Stimulated activated naive CD8-positive, alpha-beta T cell treated with anti-CD3 and anti-CD28 coated beads, Interleukin-15, Interleukin-2, amounts not matched to agents 100 ng/mL and 50 ng/mL, for 24 hours (primary cell): ENCODE results near the gene SAP30BP.
A peak's percentile ranks its signal among the peaks of the same experiment; 100 is the strongest.

Experiments
- H3K27ac Mint-ChIP-seq: one replicate; pipeline ENCODE4 v1.8.0; 2021; ENCODE audit warnings: mild to moderate bottlenecking, mixed read lengths
- H3K27me3 Mint-ChIP-seq: one replicate; pipeline ENCODE4 v1.8.0; 2021; ENCODE audit warnings: mixed read lengths
- H3K36me3 Mint-ChIP-seq: one replicate; pipeline ENCODE4 v1.8.0; 2021; ENCODE audit warnings: low read depth, mixed read lengths
- H3K4me1 Mint-ChIP-seq: one replicate; pipeline ENCODE4 v1.8.0; 2021; ENCODE audit warnings: low read depth, mixed read lengths
- H3K4me3 Mint-ChIP-seq: one replicate; pipeline ENCODE4 v1.8.0; 2021; ENCODE audit warnings: mild to moderate bottlenecking, mixed read lengths
- H3K9me3 Mint-ChIP-seq: one replicate; pipeline ENCODE4 v1.8.0; 2021; ENCODE audit warnings: mixed read lengths

The SAP30BP gene

DNA sequence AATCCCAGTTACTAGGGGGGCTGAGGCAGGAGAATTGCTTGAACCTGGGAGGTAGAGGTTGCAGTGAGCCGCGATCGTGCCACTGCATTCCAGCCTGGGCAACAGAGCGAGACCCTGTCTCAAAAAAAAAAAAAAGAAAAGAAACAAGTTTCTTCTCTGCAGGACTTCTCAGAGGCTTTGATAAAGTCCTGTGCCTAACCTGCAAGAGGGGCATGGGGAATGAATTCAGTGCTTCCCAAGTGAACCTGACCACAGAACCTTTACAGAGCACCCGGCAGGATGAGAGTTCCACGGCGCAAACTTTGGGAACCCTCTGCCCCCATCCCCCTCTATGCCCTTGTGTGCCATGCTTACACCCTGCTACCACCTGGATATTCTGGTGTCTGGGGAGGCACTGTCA is 72.0 kb downstream of the SAP30BP start:
- Mint-ChIP-seq H3K4me1 (no peaks in the 10 kb centered on the region), H3K9me3 (no peaks in the 10 kb centered on the region), H3K27ac (no peak overlapping the region), H3K27me3 (no peaks in the 10 kb centered on the region), H3K4me3 (no peak overlapping the region), H3K36me3 (no peaks in the 10 kb centered on the region)

DNA sequence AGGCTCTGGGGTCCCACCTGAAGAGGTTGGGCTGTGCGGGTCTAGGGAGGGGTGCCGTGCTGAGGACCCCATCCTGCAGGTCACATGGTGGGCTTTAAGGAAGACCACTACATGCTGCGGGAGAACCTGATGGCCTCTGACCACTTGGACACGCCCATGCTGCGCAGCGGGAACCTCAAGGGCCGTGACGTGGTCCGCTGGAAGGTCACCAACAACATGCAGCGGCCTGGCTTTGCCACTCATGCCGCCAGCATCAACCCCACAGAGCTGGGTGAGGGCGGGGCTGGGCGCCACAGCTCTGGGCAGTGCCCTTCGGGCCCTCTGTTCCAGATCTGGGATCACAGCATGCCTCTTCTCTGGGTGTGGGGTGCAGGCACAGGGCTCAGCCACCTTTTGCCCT is 72.7 kb downstream of the SAP30BP start:
- no peaks in the 10 kb centered on the region for H3K9me3 Mint-ChIP-seq
- H3K27ac Mint-ChIP-seq: no peak overlapping the region
- no peak overlapping the region for H3K4me3 Mint-ChIP-seq
- H3K27me3 Mint-ChIP-seq: no peaks in the 10 kb centered on the region
- no peaks in the 10 kb centered on the region for H3K36me3 Mint-ChIP-seq
- no peaks in the 10 kb centered on the region for H3K4me1 Mint-ChIP-seq

DNA sequence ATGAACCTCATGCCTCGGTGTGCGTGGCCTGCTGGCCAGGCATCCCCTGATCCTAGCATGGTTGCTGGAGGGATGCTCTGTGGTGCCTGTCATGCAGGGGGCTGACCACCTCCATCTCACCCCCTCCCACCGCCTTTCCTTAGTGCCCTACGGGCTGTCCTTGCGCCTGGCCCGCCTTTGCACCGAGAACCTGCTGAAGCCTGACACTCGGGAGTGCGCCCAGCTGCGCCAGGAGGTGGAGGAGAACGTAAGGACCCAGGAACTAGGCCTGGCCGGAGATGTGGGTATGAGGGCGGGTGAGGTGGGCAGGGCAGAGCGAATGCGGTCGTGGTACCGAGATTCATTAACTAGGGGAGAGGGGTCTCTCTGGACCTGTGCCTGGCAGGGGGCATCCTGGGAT is 73.1 kb downstream of the SAP30BP start:
- Mint-ChIP-seq H3K27me3 (no peaks in the 10 kb centered on the region), H3K27ac (no peak overlapping the region), H3K4me1 (no peaks in the 10 kb centered on the region), H3K36me3 (no peaks in the 10 kb centered on the region), H3K9me3 (no peaks in the 10 kb centered on the region), H3K4me3 (no peak overlapping the region)

DNA sequence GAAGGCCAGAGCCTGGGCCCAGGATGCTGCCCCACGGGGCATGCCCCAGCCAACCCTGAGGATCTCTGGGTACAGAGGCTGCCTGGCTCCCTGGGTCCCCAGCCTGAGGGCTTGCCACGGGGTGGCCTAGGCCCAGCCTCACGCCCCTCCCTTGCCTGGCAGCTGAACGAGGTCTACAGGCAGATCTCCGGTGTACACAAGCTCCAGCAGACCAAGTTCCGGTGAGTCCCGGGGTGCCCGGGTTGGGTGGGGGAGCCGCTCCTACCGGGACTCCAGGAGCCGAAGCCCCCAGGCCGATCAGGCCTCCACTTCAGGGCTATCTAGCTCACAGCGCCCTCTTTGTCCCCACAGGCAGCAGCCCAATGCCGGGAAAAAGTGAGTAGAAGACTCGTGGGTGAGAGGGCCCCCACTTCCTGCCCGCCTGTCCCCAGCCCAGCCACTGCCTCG is 73.5 kb downstream of the SAP30BP start:
- Mint-ChIP-seq H3K36me3 (no peaks in the 10 kb centered on the region), H3K27ac (no peak overlapping the region), H3K4me1 (no peaks in the 10 kb centered on the region), H3K4me3 (no peak overlapping the region), H3K9me3 (no peaks in the 10 kb centered on the region), H3K27me3 (no peaks in the 10 kb centered on the region)

DNA sequence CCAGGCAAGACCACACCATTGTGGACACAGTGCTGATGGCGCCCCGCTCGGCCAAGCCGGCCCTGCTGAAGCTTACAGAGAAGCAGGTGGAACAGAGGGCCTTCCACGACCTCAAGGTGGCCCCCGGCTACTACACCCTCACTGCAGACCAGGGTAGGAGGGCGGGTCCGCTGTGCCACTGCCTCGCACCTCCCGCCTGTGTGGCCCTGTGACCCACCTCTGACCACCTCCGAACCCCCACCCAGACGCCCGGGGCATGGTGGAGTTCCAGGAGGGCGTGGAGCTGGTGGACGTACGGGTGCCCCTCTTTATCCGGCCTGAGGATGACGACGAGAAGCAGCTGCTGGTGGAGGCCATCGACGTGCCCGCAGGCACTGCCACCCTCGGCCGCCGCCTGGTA is 75.2 kb downstream of the SAP30BP start:
- no peak overlapping the region for H3K4me3 Mint-ChIP-seq
- no peaks in the 10 kb centered on the region for H3K4me1 Mint-ChIP-seq
- H3K27ac Mint-ChIP-seq: no peak overlapping the region
- no peaks in the 10 kb centered on the region for H3K36me3 Mint-ChIP-seq
- no peaks in the 10 kb centered on the region for H3K9me3 Mint-ChIP-seq
- H3K27me3 Mint-ChIP-seq: no peaks in the 10 kb centered on the region

DNA sequence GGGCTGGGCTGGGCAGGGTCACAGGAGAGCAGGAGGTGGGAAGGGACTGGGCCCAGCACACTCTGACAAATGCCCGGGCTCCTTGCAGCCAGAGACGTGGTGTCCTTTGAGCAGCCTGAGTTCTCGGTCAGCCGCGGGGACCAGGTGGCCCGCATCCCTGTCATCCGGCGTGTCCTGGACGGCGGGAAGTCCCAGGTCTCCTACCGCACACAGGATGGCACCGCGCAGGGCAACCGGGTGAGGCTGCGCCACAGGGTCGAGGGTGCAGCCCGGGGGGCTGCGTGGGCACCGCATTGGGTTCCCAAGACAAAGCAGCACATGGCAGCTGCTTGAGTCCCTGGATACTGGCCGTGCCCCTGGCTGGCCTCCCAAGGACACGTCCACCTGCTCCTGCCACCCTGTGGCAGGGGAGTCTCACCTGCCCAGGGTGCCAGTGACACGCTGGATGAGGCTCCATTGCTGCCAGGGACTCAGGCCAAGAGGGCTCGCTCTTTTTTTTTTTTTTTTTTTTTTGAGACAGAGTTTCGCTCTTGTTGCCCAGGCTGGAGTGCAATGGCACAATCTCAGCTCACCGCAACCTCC is 76.6 kb downstream of the SAP30BP start:
- Mint-ChIP-seq H3K27ac (no peak overlapping the region), H3K27me3 (no peaks in the 10 kb centered on the region), H3K9me3 (no peaks in the 10 kb centered on the region), H3K4me1 (peaks cover 4% of the 10 kb centered on the region), H3K4me3 (no peak overlapping the region), H3K36me3 (no peaks in the 10 kb centered on the region)

DNA sequence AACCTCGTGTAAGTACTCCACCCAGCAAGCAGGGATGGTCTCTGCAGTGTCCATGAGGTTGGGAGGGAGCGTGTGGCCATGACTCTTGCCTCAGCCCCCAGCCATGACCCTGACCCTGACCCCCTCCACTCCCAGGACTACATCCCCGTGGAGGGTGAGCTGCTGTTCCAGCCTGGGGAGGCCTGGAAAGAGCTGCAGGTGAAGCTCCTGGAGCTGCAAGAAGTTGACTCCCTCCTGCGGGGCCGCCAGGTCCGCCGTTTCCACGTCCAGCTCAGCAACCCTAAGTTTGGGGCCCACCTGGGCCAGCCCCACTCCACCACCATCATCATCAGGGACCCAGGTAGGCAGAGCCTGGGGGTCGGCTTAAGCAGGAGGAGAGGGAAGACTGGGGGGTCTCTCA is 81.6 kb downstream of the SAP30BP start:
- Mint-ChIP-seq H3K36me3 (no peaks in the 10 kb centered on the region), H3K4me3 (no peak overlapping the region), H3K27ac (no peak overlapping the region)

DNA sequence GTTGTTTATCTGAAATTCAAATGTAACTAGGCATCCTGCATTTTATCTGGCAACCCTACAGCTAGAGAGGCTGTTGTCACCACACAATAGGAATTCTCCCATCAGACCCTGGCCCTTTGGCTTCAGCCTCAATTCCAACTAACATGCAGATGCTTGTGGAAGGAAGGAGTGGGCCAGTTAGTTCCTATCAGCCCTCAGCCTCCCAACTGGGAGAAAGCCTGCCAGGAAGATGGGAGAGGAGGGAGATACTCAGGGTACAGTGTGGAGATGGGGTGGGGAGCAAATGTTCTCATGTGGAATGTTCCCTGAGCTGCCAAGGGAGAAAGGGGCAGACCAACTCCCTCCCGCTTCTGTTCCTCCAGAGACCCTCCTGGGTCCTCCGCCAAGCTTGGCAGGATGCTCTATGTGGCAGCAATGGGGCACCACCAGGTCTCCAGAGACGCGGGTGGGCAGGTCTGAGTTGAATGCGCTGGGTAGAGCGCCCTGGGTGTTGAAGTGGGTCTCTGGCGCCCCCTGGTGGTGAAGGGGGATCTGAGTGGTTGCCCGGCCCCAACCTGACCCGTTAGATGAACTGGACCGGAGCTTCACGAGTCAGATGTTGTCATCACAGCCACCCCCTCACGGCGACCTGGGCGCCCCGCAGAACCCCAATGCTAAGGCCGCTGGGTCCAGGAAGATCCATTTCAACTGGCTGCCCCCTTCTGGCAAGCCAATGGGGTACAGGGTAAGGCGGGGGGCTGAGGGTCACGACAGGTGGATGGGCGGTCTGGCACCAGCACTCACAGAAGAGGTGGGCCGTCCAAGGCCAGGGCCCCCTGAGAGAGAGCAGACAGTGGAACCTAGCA is 82.6 kb downstream of the SAP30BP start:
- Mint-ChIP-seq H3K4me3 (no peak overlapping the region), H3K27ac (no peak overlapping the region), H3K27me3 (no peaks in the 10 kb centered on the region), H3K4me1 (peaks cover 12% of the 10 kb centered on the region), H3K9me3 (no peaks in the 10 kb centered on the region), H3K36me3 (no peaks in the 10 kb centered on the region)

More for the DNA sequence above, 81.6 kb downstream of the SAP30BP start:
- H3K9me3 Mint-ChIP-seq: no peaks in the 10 kb centered on the region
- peaks cover 8% of the 10 kb centered on the region for H3K4me1 Mint-ChIP-seq
- no peaks in the 10 kb centered on the region for H3K27me3 Mint-ChIP-seq

DNA sequence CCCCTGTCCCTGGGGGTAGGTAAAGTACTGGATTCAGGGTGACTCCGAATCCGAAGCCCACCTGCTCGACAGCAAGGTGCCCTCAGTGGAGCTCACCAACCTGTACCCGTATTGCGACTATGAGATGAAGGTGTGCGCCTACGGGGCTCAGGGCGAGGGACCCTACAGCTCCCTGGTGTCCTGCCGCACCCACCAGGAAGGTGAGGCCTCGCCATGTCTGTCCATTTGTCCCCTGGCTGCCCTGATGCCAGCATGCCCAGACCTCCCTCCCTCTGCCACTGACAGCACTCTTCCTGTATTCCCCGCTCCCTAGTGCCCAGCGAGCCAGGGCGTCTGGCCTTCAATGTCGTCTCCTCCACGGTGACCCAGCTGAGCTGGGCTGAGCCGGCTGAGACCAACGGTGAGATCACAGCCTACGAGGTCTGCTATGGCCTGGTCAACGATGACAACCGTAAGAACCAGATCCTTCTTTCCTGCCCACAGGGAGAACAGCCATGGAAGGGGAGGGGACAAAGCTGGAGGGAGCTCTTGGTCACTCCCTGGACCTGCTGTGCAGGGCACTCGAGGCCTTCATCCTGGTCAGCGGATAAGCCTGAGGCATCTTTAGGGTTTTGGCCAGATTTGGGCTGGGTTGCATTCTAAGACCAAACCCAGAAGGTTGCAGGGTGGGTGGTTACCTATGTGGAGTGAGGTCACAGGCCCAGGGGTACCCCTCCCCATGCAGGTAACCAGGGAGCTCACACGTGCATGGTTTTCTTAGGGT is 83.7 kb downstream of the SAP30BP start:
- Mint-ChIP-seq H3K9me3 (no peaks in the 10 kb centered on the region), H3K27me3 (no peaks in the 10 kb centered on the region), H3K4me1 (peaks cover 14% of the 10 kb centered on the region), H3K36me3 (no peaks in the 10 kb centered on the region), H3K27ac (no peak overlapping the region), H3K4me3 (no peak overlapping the region)

DNA sequence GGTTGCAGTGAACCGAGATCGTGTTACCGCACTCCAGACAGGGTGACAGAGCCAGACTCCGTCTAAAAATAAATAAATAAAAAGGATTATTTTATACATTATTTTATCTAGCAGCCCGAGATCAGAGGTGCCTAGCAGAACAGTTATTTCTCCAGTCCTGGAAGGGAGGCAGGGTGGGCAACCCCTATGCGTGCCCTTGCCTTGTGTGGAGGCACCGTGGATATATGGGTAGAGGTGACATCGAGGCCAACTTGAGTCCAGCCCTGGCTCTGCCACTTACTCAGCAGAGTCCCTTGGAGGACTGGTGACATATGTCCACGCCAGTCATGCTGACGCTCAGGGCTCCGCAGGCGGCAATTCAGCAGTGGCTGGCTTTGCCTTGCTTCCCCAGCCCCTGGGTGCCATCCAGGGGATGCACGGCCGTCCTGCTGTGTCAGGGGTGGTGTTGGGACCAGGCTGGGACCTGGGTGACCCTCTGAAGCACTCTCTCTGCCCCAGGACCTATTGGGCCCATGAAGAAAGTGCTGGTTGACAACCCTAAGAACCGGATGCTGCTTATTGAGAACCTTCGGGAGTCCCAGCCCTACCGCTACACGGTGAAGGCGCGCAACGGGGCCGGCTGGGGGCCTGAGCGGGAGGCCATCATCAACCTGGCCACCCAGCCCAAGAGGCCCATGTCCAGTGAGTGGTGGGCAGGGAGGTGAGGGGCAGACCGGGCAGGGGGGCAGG is 84.7 kb downstream of the SAP30BP start:
- H3K4me1 Mint-ChIP-seq: peaks cover 14% of the 10 kb centered on the region
- no peaks in the 10 kb centered on the region for H3K9me3 Mint-ChIP-seq
- no peaks in the 10 kb centered on the region for H3K27me3 Mint-ChIP-seq
- H3K4me3 Mint-ChIP-seq: no peak overlapping the region
- H3K27ac Mint-ChIP-seq: no peak overlapping the region
- no peaks in the 10 kb centered on the region for H3K36me3 Mint-ChIP-seq

DNA sequence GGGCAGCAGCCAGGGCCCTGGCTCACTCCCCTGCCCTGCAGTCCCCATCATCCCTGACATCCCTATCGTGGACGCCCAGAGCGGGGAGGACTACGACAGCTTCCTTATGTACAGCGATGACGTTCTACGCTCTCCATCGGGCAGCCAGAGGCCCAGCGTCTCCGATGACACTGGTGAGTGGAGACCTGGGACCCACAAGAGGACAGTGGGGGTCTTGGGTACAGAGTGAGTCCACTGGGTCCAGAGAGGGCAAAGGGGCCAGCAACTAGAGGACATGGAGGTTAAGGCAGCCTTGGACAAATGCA is 85.2 kb downstream of the SAP30BP start:
- H3K27ac Mint-ChIP-seq: no peak overlapping the region

DNA sequence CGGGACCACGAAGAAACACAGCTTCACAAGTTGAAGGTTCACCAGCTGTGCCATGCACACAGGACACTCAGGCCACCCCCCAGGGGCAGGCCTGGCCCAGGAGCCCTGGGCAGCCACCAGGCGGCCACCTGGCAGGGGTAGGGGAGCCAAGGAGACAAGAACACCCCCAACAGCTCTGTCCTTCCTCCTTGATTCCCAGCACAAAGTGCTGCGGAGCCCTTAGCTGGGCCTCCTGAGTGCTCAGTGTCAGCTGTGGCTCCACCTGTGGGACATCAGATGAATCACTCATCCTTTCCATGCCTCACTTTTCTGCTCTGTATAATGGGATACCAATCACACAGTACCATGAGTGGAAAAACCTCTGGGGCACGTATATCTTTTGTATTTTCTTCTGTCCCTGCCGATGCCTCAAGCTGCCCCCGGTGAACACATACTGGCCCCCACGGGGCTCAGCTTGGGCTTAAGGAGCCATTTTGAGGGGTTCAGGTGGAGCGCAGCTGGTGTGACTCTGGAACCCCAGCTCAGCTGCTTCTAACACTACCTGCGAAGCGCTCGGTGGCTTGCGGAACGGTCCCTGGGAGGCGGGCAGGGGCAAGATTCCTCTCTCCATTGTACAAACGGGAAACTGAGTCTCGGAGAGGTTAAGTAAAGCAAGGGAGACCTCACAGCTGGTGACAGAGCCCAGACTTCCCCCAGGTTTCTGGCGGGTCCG is 85.8 kb downstream of the SAP30BP start:
- Mint-ChIP-seq H3K4me3 (peak overlapping the region; percentile 58), H3K27ac (peak overlapping the region; percentile 63), H3K27me3 (no peaks in the 10 kb centered on the region), H3K9me3 (no peaks in the 10 kb centered on the region), H3K4me1 (peaks cover 9% of the 10 kb centered on the region), H3K36me3 (no peaks in the 10 kb centered on the region)

More for the DNA sequence above, 85.2 kb downstream of the SAP30BP start:
- Mint-ChIP-seq H3K36me3 (no peaks in the 10 kb centered on the region), H3K4me1 (peaks cover 14% of the 10 kb centered on the region), H3K9me3 (no peaks in the 10 kb centered on the region), H3K27me3 (no peaks in the 10 kb centered on the region), H3K4me3 (no peak overlapping the region)

DNA sequence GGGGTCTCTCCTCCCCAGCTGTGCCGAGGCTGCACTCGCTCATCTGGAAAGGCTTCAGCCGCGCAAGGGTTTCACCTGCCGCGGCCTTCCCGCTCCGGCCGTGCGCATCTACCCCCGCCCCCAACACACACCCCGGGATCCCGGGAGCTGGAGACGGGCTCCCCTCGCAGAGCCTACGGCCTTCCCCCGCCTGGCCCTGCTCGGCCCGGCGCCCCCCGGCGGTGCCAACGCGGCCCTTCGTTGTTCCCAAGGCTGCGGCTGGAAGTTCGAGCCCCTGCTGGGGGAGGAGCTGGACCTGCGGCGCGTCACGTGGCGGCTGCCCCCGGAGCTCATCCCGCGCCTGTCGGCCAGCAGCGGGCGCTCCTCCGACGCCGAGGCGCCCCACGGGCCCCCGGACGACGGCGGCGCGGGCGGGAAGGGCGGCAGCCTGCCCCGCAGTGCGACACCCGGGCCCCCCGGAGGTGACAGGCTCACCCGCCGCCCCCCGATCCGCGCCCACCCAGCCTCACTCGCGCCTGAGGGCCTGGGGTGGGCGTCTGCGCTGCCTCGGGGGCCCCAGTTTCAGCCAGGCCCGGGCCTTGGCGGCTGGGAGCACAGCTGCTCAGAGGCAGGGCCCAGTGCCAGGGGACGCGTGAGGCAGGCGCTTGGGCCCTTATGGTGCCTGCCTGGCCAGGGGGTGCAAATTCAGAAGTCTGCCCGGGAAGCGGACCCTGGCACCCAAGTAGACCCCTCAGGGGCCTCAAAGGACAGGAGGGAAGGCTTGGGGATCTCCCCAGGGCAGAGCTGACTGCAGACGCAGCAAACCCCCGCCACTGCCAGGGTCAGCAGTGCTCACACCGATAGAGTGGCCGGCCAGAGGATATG is 86.6 kb downstream of the SAP30BP start:
- Mint-ChIP-seq H3K4me1 (peaks cover 9% of the 10 kb centered on the region), H3K27ac (no peak overlapping the region), H3K27me3 (no peaks in the 10 kb centered on the region), H3K36me3 (no peaks in the 10 kb centered on the region), H3K9me3 (no peaks in the 10 kb centered on the region), H3K4me3 (peak overlapping the region; percentile 58)
